COR-L47 (cell line): Measurements from ENCODE around the gene ZDHHC12.
A peak's percentile ranks its signal among the peaks of the same experiment; 100 is the strongest.

ENCODE experiments used
- DNase-seq: peaks from one replicate; lab custom pipeline; 2025; lab: John Stamatoyannopoulos, UW

The ZDHHC12 gene, protein sequence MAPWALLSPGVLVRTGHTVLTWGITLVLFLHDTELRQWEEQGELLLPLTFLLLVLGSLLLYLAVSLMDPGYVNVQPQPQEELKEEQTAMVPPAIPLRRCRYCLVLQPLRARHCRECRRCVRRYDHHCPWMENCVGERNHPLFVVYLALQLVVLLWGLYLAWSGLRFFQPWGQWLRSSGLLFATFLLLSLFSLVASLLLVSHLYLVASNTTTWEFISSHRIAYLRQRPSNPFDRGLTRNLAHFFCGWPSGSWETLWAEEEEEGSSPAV

DNA sequence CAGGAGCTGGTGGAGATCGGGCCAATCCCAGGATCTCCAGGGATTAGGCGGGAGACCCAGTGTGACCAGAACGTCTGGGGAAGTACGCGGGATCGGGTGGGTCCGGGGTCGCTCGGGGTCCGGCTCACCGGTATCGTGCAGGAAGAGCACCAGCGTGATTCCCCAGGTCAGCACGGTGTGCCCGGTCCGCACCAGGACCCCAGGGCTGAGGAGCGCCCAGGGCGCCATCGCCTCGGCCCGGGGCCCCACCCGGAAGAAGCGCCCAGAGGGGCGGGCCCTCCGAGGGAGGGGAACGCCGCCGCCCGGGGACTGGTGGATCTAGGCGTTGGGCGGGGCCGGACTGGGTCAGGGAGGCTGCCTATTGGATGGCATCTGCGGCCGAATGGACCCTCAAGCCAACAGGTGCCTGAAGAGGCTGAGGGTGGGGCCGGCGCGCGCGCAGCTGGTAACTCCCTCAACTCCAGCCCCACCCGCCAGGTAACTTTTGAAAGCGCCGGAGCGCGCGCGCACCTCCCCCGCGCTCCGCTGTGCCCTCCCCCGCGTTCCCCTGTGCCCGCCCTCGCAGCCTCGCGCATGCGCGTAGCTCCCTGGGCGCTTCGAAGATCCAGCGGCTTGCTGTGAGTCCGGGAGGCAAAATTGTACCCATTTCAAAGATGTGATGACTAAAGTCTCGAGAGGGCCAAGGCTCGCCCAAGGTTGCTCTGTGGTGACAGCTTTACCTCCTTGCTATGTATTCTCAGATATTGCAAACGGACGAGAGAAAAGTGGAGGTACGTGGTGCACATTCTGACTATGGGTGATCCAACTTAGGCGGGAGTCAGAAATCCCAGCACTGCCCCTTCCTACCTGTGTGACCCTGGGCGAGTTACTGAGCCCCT lies at the start of gene ZDHHC12:
TSS of gene ZDHHC12 (minus strand) at position 262 of the 878 bp plus-strand sequence. CDS start at position 228, 34 bp downstream.
- peak; percentile 99 for DNase-seq

DNA sequence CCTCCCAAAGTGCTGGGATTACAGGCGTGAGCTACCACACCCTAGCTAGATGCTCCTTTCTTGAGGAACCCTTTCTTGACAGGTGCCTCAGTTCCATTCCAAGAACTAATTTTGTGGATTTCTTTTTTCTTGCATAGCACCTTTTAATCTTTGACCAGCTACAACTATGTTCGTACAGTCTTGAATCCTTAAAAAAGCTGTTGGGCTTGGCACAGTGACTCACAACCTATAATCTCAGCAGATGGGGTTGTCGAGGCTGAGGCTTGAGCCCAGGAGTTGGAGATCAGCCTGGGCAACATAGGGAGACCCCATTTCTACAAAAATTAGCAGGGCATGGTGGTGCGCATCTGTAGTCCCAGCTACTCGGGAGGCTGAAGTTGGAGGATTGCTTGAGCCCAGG lies 49.1 kb upstream of the ZDHHC12 start:
- DNase-seq = no peak

DNA sequence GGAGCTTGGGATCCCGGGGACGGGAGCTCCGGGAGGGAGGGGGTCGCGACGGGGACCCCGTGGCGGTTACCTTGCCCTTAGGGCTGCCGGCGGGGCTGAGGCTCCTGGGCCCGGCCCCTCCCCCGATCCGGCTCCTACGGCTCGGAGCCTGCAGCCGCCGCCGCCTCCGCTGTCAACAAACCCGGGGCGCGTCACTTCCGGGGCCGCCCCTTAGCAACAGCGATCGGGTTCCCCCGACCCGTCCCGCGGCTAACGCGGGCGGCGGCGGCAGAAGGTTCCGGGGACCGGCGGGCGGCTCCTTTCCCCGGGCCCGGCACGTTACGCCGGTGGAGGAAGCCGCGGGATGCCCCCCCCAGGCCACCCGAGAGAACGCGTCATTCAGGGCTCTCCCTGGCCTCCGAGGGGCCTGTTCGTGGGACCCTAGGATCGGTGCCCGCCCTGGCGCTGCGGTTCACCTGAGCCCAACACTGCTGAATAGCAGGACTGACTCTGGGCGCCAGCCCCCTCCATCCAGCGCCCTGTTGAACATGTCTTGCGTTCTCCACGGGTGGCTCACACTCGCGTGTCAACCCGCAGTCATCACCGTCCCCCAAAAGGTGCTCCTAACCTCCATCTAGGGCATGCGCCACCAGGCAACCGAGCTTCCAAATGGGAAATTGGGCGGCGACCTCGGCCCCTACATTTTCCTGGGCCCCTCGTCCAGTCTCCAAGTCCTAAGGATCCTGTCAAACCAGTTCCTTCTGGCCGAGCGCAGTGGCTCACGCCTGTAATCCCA lies 48.0 kb upstream of the ZDHHC12 start, which contains the start of gene ZER1:
TSS of gene ZER1 (minus strand) at position 183 of the 775 bp plus-strand sequence. CDS start 16,362 bp downstream, outside the sequence.
- DNase-seq = peak; percentile 87

DNA sequence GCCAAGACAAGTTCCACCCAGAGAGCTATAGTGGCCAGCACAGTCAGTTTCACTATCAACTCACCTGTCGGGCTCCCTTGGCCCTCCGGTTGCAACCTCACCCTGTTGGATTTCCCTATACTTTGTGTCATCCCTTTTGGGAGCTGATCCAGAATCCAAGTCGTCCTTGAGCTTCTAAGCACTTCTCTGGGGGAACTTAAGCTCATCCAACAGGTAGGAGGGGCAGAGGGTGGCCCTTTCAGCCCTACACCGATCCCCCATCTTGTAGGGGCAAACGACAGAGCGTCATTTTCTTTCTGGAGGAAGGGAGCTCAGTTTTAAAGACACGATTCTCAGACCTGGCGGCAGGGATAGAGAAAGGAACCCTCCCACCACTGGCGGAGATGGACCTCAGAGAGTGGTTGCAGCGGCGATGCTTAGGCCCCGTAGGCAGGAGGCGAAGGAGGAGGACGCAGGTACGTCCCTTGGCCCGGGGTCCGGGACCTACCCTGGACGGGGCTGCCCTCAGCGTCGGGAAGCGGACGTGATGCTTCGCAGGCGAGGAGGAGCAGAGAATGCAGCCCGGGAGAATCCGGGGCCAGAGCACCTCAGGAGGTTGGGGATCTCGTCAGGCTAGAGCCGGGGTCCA lies 47.3 kb upstream of the ZDHHC12 start:
- DNase-seq = no peak

DNA sequence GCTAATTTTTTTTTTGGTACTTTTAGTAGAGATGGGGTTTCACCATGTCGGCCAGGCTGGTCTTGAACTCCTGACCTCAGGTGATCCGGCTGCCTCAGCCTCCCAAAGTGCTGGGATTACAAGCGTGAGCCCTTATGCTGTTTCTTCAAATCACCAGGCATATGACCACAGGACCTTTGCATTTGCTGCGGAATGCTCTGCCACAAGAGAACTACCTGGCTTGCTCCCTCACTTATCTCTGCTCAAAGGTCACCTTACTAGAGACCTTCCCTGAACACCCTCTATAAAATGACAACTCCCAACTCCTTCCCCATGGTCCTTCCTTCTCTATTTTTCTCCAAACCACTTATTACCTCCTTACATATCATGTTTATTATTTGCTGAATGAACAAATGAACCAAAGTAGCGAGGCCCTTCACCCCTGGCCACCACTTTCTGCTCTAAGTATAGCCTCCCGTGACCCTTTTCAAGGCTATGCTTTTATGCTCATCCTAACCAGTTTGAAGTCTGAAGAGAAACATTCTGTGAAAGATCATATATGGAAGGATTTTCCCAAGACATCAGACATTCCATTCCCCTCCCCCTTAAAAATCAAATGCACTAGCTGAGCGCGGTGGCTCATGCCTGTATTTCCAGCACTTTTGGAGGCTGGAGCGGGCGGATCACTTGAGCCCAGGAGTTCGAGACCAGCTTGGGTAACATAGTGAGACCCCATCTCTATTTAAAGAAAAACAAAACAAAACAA lies 46.5 kb upstream of the ZDHHC12 start:
- no peak for DNase-seq

DNA sequence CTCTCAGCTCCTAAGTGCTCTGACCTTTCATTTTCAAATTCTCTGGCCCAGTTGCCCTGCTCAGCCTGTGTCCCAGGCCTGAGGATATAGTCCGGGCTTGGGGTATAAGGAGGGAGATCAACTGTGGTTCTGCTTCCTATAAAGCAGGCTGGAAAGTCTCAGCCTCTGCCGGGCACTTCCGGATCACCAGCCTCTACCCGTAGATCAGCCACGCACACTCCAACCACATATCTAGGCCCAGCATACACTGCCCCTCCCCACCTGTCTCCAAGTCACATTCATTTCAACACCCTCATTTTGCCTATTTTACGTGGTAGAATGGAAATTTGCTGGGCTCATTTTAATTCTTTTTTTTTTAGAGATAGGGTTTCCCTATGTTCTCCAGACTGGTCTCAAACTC lies 44.7 kb upstream of the ZDHHC12 start:
- DNase-seq = no peak

DNA sequence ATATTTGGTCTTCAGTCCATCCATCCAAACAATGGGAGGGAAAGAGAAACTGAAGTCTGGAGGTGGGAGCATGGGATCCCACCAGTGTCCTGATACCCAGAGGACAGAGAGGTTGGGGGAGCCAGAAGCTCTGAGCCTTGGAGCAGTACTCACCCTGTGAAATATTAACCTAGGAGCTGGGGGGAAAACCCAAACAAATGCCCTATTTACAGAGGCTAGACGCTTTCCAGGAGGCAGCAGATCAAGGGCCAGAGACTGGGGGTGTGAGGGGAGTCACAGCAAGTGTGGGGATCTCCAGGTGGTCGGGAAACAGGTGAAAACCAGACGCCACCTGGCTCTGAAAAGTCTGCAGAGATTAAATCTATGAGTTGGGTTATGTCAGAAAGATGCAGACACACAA lies 41.6 kb upstream of the ZDHHC12 start:
- no peak for DNase-seq

DNA sequence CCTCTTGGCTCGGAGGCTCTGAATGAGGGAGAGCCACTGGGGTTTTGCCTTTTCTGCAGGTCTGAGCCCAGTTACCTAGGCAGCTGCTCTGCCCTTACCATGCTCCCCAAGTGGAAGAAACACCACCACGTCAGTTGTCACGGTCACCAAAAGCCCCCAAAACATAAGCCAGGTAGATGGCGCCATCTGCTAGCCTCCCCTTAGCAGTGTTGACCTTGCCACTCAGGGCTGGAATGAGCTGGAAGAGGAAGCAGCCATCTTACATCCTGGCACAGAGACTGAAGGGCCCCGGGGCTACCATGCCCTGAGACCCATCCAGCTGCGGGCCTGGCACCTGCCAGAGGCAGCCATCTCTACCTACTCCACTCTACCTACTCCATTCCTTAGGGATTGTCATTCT lies 40.4 kb upstream of the ZDHHC12 start:
- DNase-seq = no peak

DNA sequence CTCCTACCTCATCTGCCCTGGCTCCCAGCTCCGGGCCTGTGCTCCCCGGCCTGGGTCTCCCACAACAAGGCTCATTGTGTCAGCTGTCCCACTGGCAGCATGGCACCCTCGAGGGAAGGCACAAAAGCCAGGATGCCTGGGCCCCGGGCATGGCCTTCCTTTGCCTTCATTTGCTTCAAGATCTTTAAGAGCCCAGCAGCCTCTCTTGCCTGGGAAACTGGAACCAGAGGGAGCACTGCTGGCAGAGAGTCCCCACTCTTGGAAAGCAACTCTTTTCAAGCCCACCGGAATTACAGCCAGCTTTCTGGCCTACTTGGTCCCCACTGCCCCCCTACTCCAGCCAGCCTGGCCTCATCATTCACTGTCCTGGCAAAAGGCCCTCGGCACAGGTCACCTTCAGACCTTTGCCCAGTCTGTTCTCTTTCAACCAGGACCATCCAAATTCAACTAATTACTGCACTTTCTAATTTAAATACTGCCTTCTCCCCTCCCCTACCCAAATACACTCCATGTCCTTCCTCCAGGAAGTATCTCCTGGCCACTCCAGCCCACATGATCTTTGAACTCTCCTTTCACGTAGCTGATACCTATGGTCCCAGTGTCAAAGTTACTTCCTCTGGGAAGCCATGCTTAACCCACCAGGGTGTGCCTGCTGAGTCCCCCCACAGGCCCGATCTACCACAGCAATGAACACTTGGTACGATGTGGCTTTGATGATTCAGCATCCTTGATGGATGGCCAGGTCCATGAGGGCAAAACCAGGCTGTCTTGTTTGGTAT lies 38.9 kb upstream of the ZDHHC12 start:
- DNase-seq = no peak

DNA sequence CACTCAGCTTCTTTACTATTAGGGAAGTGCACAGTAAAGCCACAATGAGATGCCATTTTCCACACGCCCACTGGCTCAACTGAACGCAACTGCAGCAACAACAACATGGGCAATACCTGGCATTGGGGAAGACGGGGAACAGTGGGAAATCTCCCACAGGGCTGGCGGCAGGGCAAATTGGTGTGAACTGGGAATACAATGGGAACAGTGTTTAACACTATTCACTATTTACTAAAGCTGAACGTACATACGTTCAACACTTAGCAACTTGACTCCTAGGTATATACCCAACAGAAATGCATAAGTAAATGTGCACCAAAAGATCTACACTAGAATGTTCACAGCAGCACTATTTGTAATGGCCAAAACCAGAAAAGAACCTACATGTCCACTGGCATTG lies 33.7 kb upstream of the ZDHHC12 start:
- no peak for DNase-seq

DNA sequence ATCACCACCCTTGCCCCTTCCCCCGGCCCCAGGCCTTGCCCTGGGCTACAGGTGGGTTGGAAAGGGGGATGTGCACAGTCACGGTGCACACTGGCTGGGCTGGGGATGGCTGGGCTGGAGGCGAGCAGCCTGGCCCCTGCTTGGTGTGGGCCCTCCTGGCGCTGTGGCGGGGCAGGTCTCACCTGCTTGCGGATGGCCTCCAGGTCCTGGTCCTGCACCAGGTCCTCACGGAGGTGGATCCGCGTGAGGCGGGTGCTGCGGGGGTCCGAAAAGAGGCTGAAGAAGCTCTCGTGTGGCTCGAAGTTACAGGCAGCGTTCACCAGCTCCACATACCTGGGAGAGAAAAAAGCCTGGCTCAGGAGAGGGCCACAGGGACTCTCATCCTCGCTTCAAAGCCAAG lies 29.7 kb upstream of the ZDHHC12 start:
- DNase-seq = no peak

DNA sequence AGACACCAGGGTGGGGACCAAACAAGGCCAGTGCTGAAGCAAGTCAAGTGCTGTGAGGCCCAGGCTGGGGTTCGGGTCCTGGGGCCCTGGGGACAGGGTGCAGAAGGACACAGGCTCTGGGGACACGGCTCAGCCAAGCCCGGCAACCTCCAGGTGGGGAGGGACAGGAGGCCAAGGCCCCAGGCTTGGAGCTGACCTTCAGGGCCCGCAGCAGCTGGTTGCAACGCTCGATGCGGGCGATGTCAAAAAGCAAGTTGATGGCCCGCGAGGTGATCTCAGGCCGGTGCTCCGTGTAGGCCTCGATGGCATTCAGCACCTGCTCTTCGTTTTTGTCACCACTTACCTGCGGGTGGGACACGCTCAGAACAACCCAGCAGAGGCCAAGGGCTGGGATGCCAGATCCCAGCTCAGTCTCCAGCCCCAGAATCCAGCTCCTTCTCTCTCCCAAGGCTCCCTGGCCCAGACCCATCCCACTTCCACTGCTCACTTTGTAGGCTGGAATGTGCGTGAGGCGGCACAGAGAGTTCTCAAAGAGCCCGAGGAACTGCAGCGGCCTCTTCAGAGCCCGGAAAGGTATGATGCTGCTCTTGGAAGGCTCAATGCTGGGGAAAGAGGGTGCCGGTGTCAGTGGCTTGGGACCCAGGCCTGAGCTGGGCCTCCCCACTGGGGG lies 27.1 kb upstream of the ZDHHC12 start:
- no peak for DNase-seq

DNA sequence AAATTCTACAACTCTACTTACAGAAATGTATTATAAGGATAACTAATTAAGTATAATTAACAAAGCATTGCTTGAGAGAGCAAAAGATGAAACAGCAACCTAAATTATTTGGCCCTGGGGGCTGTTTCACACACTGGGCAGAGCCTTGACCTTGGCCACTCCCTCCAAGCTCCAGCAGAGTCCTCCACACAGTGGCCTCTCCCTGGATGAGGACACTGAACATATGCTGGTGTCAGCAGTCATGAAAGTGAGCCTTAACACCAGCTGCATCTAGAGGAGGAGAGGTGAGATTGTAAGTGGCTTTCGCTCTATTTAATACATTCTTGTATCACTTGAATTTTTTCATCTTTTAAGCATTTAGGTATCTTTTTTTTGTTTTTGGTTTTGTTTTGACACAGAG lies 23.3 kb upstream of the ZDHHC12 start:
- no peak for DNase-seq

DNA sequence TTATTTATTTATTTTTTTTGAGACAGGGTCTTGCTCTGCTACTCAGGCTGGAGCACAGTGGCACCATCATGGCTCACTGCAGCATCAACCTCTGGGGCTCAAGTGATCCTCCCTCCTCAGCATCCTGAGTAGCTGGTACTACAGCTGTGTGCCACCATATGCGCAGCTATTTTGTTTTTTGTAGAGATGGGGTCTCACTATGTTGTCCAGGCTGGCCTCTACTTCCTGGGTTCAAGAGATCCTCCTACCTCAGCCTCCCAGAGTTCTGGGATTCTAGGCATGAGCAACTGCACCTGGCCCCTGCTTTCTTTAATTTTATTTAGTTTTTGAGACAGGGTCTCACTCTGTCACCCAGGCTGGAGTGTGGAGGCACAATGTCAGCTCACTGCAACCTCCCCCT lies 19.5 kb upstream of the ZDHHC12 start:
- no peak for DNase-seq

DNA sequence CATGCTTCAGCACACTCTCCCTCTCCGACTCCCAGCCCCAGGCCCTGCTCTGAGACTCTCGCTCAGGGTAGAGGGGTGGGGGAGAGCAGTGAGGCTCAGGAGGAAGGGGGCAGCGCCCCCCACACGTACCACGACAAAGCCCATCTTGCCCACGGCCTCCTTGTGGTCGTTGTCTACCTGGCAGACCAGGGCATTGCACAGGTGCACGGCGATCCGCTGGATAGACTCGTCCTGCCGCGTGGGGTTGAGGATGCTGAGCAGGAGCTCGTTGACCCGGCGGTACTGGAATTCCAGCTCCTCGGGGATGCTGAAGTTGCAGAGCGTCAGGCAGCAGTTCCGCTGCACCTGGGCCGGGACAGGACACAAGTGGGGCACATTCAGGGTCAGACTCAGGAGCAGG lies 18.5 kb upstream of the ZDHHC12 start:
- no peak for DNase-seq

DNA sequence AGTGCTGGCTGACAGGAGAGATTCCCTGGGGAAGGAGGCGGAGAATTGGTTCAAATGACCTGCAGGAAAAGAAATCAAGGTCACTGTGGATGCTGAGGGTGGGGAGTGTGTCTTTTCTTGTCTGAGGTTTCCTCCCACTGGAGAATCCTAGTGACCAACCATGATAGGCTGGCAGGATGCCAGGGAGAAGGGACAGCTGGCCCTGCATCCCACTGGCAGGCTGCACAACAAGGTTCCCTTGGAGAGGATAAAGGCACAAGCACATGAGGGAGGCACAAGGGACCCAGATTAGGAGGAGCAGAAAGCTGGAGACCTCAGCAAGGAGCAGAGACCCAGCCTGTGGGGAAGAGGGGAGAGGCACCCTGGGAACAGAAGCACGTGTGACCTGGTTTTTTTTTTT lies 11.4 kb upstream of the ZDHHC12 start:
- DNase-seq = peak; percentile 57

DNA sequence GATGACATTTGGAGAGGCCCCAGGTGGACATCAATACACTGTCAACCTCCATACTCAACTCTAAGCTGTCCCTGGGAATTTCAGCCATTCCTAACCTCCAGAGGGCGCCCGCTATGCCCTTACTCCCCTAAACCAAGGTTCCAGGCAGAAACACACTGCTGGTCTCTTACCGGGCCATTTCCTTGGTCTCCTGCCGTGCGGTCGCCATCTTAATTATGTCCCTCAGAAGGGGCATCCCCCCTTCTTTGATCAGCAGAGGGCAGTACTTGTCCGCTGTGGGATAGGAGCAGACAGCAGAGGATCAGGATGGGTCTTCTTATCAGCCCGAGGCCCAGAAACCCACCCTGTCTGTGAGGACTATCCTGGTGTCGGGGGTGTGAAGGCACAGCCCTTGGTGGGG lies 9.3 kb upstream of the ZDHHC12 start:
- peak; percentile 90 for DNase-seq

DNA sequence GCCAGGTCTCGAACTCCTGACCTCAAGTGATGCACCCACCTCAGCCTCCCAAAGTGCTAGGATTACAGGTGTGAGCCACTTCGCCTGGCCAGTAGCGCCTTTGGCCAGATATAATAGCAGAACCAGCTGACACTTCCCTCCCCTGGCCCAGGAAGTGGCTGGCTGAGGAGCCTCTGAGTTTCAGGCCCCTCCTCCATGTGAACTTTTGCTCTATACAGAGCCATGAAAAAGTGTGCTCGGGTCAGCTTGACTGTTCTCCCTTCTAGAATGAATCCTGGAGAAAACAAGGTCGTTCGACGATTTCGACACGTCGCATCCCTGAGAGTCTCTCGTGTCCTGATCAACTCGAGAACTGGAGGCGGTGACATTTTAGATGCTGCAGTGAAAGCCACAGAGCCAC lies 8.6 kb upstream of the ZDHHC12 start:
- no peak for DNase-seq

DNA sequence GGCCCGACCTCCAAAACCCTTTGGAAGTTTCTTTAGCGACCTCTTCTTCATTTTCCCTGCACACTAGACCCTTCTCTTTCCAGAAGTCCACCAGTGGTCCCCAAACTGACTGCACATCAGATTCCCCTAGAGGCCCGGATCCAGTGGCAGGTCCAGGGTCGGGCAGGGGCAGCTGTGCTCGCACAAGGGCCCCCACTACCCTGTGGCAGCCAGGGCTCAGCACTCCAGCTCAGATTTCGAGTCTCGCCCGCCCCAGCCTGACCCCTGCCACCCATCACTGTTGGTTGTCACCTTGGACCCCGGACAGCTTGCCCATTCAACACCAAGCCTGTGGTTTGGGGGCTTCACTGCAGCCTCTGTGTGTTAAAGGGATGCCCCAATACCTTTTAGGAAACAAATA lies 7.8 kb upstream of the ZDHHC12 start:
- DNase-seq = no peak

DNA sequence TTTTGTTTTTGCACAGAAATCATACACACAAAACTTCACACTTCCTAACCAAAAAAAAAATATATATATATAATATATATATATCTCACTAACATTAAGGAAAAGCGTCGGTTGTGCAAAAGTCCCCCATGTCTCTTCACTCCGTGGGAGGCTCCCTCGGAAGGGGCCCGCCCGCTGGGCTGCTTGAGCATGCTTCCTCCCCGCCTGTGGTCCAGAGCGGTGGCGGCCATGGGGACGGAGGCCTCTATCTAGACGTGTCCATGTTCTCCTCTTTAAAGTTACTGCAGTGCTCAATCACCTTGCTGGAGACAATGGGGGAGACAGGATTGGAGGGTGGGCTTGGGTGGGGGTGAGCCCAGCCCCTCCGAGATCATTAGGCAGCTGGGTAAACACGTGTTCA lies 7.2 kb upstream of the ZDHHC12 start:
- no peak for DNase-seq
